Psoas muscle (tissue), 8 donors: Measurements from ENCODE around the gene NT5C2. TPM values are rescaled to one million over a fixed set of nuclear protein-coding genes. Genes with fewer than 3 reads are reported as not detected.
"Not testable (repeated sequence)": the region's sequence is repeated elsewhere in the genome, so short reads cannot be mapped to it uniquely, and the experiment has no call there.

Experiments used
- ATAC-seq, 4 donors: fragments of 200-7000 bp; cut with Tn5 transposase; one replicate each; pipeline ENCODE4 v1.9.1; 2020; ENCODE audit warnings: moderate library complexity in 3 of 4, mild to moderate bottlenecking in 2 of 4
- DNase-seq, 2 donors: peaks; one replicate each; pipeline ENCODE4 v3.0.0-alpha.2; 2020
- H3K27ac ChIP-seq: fragments of 200-600 bp; one replicate; pipeline ENCODE4 v1.8.0; 2022
- H3K27me3 ChIP-seq, 3 donors: fragments of 200-600 bp in 1 of 3; one replicate each; pipeline versions ENCODE4 v1.6.1 to v1.8.0; 2013 to 2022; ENCODE audit warnings: low read length in 2 of 3, mild to moderate bottlenecking in 2 of 3, moderate library complexity in 1 of 3; ENCODE audit not compliant: insufficient read depth in 3 of 3
- H3K36me3 ChIP-seq, 2 donors: fragments of 200-600 bp in 1 of 2; one replicate each; pipeline versions ENCODE4 v1.6.1 to v1.8.0; 2013 to 2022; ENCODE audit warnings: low read depth in 1 of 2, mild to moderate bottlenecking in 1 of 2, moderate library complexity in 1 of 2; ENCODE audit not compliant: insufficient read depth in 1 of 2
- H3K4me1 ChIP-seq: fragments of 200-600 bp; one replicate; pipeline ENCODE4 v1.8.0; 2022
- H3K4me3 ChIP-seq: fragments of 200-600 bp; one replicate; pipeline ENCODE4 v1.8.0; 2022; ENCODE audit warnings: mild to moderate bottlenecking
- H3K9me3 ChIP-seq: fragments of 200-600 bp; one replicate; pipeline ENCODE4 v1.8.0; 2022
- WGBS, 3 donors: extraction: QIAGEN DNeasy Blood & Tissue Kit; methylation state at CpG; one replicate each; pipeline versions ENCODE4 v1.1.6 to v1.1.7; 2013; 5-methylcytosine and 5-hydroxymethylcytosine counted together
- intact Hi-C, 2 donors: fragments of 100-400 bp; cut with DNase I; formaldehyde crosslinking; loops; one replicate each; pipeline versions ENCODE4 v1.11.0 to v1.14.2; 2022
- polyA plus RNA-seq, 3 donors: library from polyadenylated mRNA; stranded (reverse); fragments of 200-250 nt; gene quantifications; one replicate each; pipeline ENCODE4 v1.2.3, GENCODE V29; 2013
- total RNA-seq, 4 donors: library from RNA; stranded (reverse); fragmentation: NEBNext Ultra II Directional in 2 of 4; extraction: Animal tissue kit (Norgen Biotek cat#: 25700) in 2 of 4; gene quantifications; one replicate each; pipeline versions ENCODE4 v1.2.1 to v1.2.4, GENCODE V29; 2021 to 2023
- TF ChIP-seq, protein P1 (sequence below): fragments of 200-600 bp; IDR thresholded peaks from one replicate; pipeline ENCODE4 v1.8.0; 2022; ENCODE audit warnings: antibody characterized with exemption
- donor health status: healthy with polysubstance abuse.
- donor health status: DM: no; HTN: no; CAD: no; lungs with moderate emphysema.
- donor health status: Bipolar disorder and iron deficiency.
- donor health status: healthy.
- donor health status: DM: yes; HTN: yes; CAD: no.
- donor health status: DM: no; HTN: no; CAD: no.
- donor health status: DM: no; HTN: no; CAD: no.
- donor health status: DM: yes; HTN: yes; CAD: no.

Gene NT5C2
- total and polyA plus RNA-seq, 7 donors: 17.8 to 94.6 (median 64.5) TPM

GRCh38 chr10:103067956-103068355, 125.1 kb downstream of the NT5C2 start:
- peaks cover 0 to 6% of the 10 kb centered on the region in 2 donors for H3K36me3 ChIP-seq
- DNase-seq: no peak

GRCh38 chr10:103067484-103067883, 125.6 kb downstream of the NT5C2 start:
- intact Hi-C loops: loop anchor here in 1 of 2 donors (5.0 to 10.0 kb wide), 2 partner anchors 150 to 343 kb away; partner anchors contain the start of gene CNNM2
- WGBS, 3 donors: 95 to 100% (median 97%) methylated on average over 2 of the region's 2 CpGs
- Histone ChIP-seq H3K27me3 (no peaks in the 10 kb centered on the region), H3K4me3 (no peak overlapping the region), H3K4me1 (no peaks in the 10 kb centered on the region), H3K36me3 (peaks cover 0 to 6% of the 10 kb centered on the region in 2 donors), H3K27ac (no peak overlapping the region), H3K9me3 (no peaks in the 10 kb centered on the region)
- ATAC-seq (no peak), DNase-seq (no peak)
- TF ChIP-seq, protein P1, sequence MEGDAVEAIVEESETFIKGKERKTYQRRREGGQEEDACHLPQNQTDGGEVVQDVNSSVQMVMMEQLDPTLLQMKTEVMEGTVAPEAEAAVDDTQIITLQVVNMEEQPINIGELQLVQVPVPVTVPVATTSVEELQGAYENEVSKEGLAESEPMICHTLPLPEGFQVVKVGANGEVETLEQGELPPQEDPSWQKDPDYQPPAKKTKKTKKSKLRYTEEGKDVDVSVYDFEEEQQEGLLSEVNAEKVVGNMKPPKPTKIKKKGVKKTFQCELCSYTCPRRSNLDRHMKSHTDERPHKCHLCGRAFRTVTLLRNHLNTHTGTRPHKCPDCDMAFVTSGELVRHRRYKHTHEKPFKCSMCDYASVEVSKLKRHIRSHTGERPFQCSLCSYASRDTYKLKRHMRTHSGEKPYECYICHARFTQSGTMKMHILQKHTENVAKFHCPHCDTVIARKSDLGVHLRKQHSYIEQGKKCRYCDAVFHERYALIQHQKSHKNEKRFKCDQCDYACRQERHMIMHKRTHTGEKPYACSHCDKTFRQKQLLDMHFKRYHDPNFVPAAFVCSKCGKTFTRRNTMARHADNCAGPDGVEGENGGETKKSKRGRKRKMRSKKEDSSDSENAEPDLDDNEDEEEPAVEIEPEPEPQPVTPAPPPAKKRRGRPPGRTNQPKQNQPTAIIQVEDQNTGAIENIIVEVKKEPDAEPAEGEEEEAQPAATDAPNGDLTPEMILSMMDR: no peak

More at GRCh38 chr10:103067956-103068355, 125.1 kb downstream of the NT5C2 start:
- Histone ChIP-seq H3K27me3 (no peaks in the 10 kb centered on the region), H3K9me3 (no peaks in the 10 kb centered on the region), H3K27ac (no peak overlapping the region), H3K4me1 (no peaks in the 10 kb centered on the region), H3K4me3 (no peak overlapping the region)
- intact Hi-C loops: loop anchor here (2.0 to 10.0 kb wide), 4 partner anchors 151 to 343 kb away; partner anchors contain the start of gene CNNM2 (in 1 of the 2)
- TF ChIP-seq, protein P1: no peak
- no peak for ATAC-seq
- WGBS, 3 donors: 84 to 93% (median 85%) methylated on average over 6 of the region's 6 CpGs

DNA sequence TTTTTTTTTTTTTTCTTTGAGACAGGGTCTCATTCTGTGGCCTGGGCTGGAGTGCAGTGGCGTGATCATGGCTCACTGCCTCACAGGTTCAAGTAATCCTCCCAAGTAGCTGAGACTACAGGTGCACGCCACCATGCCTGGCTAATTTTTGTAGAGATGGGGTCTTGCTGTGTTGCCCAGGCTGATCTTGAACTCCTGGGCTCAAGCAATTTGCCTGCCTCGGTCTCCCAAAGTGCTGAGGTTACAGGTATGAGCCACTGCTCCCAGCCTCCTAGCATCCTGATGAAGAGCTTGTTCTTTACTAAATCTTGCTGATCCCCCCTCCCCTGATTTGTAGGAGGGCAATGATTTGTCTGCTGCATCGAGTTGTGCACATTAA, 126.0 kb downstream of the NT5C2 start:
- H3K4me1 ChIP-seq, H3K9me3 ChIP-seq, H3K27ac ChIP-seq, H3K36me3 ChIP-seq, H3K4me3 ChIP-seq, ATAC-seq, DNase-seq, H3K27me3 ChIP-seq: not testable (repeated sequence)
- intact Hi-C loops: loop anchor here in 1 of 2 donors (5.0 to 10.0 kb wide), 2 partner anchors 150 to 342 kb away; partner anchors contain the start of gene CNNM2
- WGBS, 3 donors: 85 to 93% (median 93%) methylated on average over 4 of the region's 4 CpGs

DNA sequence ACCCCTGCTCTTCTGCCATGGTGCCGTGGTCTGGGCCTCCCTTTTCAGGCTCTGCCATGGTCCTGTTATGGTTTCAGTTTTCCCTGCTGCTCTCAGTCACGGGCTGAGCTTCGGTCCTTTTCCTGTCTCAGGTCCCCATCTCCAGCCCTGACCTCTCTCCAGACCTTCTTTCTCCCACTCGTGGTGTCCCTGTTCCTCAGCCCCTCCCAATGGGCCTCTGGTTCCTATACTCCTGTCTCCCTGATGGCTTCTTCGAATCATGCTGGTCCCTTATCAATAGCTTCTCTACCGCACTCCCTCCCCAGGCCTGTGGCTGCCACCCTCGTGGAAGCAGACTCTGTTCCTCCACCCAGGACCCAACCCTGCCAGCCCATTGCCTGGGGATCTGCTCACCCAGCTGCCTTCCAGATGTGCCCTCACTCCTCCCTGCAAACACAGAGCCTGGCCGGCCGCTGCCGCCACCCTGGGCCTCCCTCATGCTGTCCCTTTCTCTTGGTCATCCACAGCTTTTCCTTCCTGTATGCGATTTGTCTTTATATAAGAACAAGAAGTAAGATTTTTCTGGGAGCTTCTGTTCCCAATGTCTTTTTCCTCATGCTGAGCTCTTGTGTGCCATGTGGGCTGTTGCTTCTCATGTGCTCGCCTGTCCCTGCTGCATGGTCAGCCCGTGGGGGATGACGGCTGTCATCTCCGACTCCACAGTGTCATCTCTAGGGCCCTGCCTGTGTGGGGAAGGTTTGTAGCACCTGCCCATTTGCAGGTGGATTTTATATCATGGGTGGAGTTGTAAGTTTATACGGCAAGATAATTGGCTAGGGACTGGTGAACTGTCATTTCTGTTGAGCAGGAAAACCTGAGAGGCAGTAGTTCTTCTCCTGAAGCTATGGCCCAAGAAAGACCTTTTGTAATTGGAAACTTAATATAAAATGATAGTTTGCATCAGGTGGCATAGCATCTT, 126.7 kb downstream of the NT5C2 start:
- ATAC-seq (no peak), DNase-seq (no peak)
- intact Hi-C loops: loop anchor here in 1 of 2 donors (5.0 to 10.0 kb wide), 2 partner anchors 149 to 342 kb away; partner anchors contain the start of gene CNNM2
- Histone ChIP-seq H3K27ac (no peak overlapping the region), H3K4me3 (no peak overlapping the region), H3K4me1 (no peaks in the 10 kb centered on the region), H3K27me3 (no peaks in the 10 kb centered on the region), H3K36me3 (peaks cover 0 to 6% of the 10 kb centered on the region in 2 donors), H3K9me3 (no peaks in the 10 kb centered on the region)
- TF ChIP-seq, protein P1: no peak
- 91 to 92% (median 91%) methylated on average over 16 of the region's 16 CpGs for WGBS, 3 donors

DNA sequence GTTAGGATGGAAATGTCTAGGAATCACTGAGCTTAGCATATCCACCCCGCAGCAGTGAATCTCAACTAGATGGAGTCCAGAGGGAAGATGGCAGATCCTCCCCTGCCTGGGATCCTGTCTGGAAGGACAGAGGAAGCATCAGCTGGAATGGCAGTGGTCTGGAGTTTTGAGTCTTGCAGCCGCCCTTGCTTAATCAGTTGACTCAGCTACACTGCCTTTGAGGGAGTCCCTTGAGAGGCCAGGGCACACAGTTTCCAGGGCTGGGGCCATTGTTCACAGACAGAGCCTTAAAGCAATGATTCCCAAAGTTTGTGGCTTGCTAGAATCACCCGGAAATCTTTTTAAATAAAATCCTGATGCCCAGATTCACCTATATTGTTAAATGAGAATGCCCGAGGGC, 128.1 kb downstream of the NT5C2 start:
- WGBS, 3 donors: 93 to 94% (median 94%) methylated on average over 4 of the region's 4 CpGs
- no peak for DNase-seq
- Histone ChIP-seq H3K4me1 (no peaks in the 10 kb centered on the region), H3K27me3 (no peaks in the 10 kb centered on the region), H3K27ac (no peak overlapping the region), H3K4me3 (no peak overlapping the region), H3K9me3 (no peaks in the 10 kb centered on the region), H3K36me3 (peaks cover 0 to 6% of the 10 kb centered on the region in 2 donors)
- intact Hi-C loops: loop anchor here in 1 of 2 donors (5.0 to 10.0 kb wide), 2 partner anchors 148 to 340 kb away; partner anchors contain the start of gene CNNM2
- TF ChIP-seq, protein P1: no peak
- ATAC-seq: no peak
